Keratinocyte (primary cell): ENCODE measurements around the gene MAST1. TPM values are rescaled to one million over a fixed set of nuclear protein-coding genes. Genes with fewer than 3 reads are reported as not detected.

Source experiments
- DNase-seq: peaks from one replicate; pipeline ENCODE4 v3.0.0-alpha.2; 2011; ENCODE audit warnings: low read depth, missing footprints, low spot score
- FAIRE-seq: peaks from 2 replicates; lab custom pipeline; 2011; peaks lifted over from hg19 to GRCh38; lab: Jason Lieb, UNC
- H2AFZ ChIP-seq: 2 replicates; pipeline ENCODE4 v1.6.0; 2012; ENCODE audit warnings: low read length, control low read depth, inconsistent platforms; ENCODE audit not compliant: control insufficient read depth
- H3K27ac ChIP-seq: 2 replicates; pipeline ENCODE4 v1.5.1; 2011; ENCODE audit warnings: low read length; ENCODE audit not compliant: control insufficient read depth, insufficient read depth
- H3K27me3 ChIP-seq: 3 replicates; pipeline ENCODE4 v1.6.0; 2011; ENCODE audit warnings: low read length; ENCODE audit not compliant: control insufficient read depth, insufficient read depth; ENCODE audit errors: extremely low read depth
- H3K36me3 ChIP-seq, 2 experiments: 2 replicates in 1 of 2; 3 replicates in 1 of 2; pipeline ENCODE4 v1.5.1; 2011; ENCODE audit warnings: low read length in 2 of 2, mild to moderate bottlenecking in 1 of 2; ENCODE audit not compliant: control insufficient read depth in 2 of 2, insufficient read depth in 2 of 2; ENCODE audit errors: extremely low read depth in 1 of 2
- H3K4me1 ChIP-seq: 3 replicates; pipeline ENCODE4 v1.5.1; 2011; ENCODE audit warnings: low read length; ENCODE audit not compliant: control insufficient read depth, insufficient read depth; ENCODE audit errors: extremely low read depth
- H3K4me2 ChIP-seq: 3 replicates; pipeline ENCODE4 v1.6.0; 2011; ENCODE audit warnings: low read depth, low read length; ENCODE audit not compliant: control insufficient read depth, insufficient read depth; ENCODE audit errors: extremely low read depth
- H3K4me3 ChIP-seq, 3 experiments: fragments of 200-600 bp in 1 of 3; sonication (generic) in 1 of 3; 2 replicates in 2 of 3; 3 replicates in 1 of 3; pipeline ENCODE4 v1.5.1; 2011 to 2016; ENCODE audit warnings: low read length in 3 of 3, mild to moderate bottlenecking in 3 of 3, control low read depth in 2 of 3, inconsistent platforms in 1 of 3, low read depth in 1 of 3, mixed read lengths in 1 of 3, mixed run types in 1 of 3, moderate library complexity in 1 of 3; ENCODE audit not compliant: control insufficient read depth in 2 of 3, insufficient read depth in 2 of 3; ENCODE audit errors: extremely low read depth in 1 of 3
- H3K79me2 ChIP-seq: 2 replicates; pipeline ENCODE4 v1.6.0; 2012; ENCODE audit warnings: low read length; ENCODE audit not compliant: control insufficient read depth, insufficient read depth
- H3K9ac ChIP-seq: 3 replicates; pipeline ENCODE4 v1.6.0; 2011; ENCODE audit warnings: low read length; ENCODE audit not compliant: control insufficient read depth, insufficient read depth; ENCODE audit errors: extremely low read depth
- H3K9me1 ChIP-seq: 3 replicates; pipeline ENCODE4 v1.6.0; 2011; ENCODE audit warnings: low read length; ENCODE audit not compliant: control insufficient read depth, insufficient read depth; ENCODE audit errors: extremely low read depth
- H3K9me3 ChIP-seq: 2 replicates; pipeline ENCODE4 v1.5.1; 2012; ENCODE audit warnings: low read depth, low read length; ENCODE audit not compliant: control insufficient read depth
- H4K20me1 ChIP-seq: 3 replicates; pipeline ENCODE4 v1.6.0; 2011; ENCODE audit warnings: low read length; ENCODE audit not compliant: control insufficient read depth, insufficient read depth; ENCODE audit errors: extremely low read depth
- EZH2 ChIP-seq: IDR thresholded peaks from one replicate; pipeline ENCODE4 v1.6.1; 2012; ENCODE audit warnings: inconsistent platforms, mild to moderate bottlenecking, low read length, moderate library complexity
- dilution Hi-C: fragments of 300-500 bp; cut with MboI; formaldehyde crosslinking; loops from one replicate; pipeline ENCODE4 v1.7.0; 2020; ENCODE audit warnings: low sequenced_read_pairs; ENCODE audit not compliant: extremely low pct_ligation_motif_present
- polyA plus RNA-seq, 5 experiments: library from polyadenylated mRNA; depleted of rRNA in 3 of 5; stranded (reverse) in 3 of 5; stranded (forward) in 1 of 5; unstranded in 1 of 5; fragments of >200 nt; gene quantifications; 1 replicate in 1 of 5; 2 replicates in 3 of 5; 3 replicates in 1 of 5; pipeline versions ENCODE4 v1.2.1 to v1.2.3, GENCODE V29; 2011 to 2012; ENCODE audit warnings: missing spikeins in 2 of 5, low read depth in 1 of 5, low replicate concordance in 1 of 5
- TF ChIP-seq, protein P1 (sequence below), 3 experiments: IDR thresholded peaks in 1 of 3; conservative IDR thresholded peaks in 1 of 3; optimal IDR thresholded peaks in 1 of 3; 2 replicates in 2 of 3; 3 replicates in 1 of 3; pipeline versions ENCODE3 to v1.5.1; 2011; ENCODE audit warnings: low read length in 3 of 3, mild to moderate bottlenecking in 3 of 3, moderate library complexity in 2 of 3, control low read depth in 1 of 3, inconsistent platforms in 1 of 3; ENCODE audit not compliant: insufficient read depth in 2 of 3; ENCODE audit errors: extremely low read depth in 1 of 3

MAST1 gene
- polyA plus RNA-seq, 1 donor (not counting 4 experiments of a cell fraction or from before 2014, with no cell fraction given) = 0.13 TPM

DNA sequence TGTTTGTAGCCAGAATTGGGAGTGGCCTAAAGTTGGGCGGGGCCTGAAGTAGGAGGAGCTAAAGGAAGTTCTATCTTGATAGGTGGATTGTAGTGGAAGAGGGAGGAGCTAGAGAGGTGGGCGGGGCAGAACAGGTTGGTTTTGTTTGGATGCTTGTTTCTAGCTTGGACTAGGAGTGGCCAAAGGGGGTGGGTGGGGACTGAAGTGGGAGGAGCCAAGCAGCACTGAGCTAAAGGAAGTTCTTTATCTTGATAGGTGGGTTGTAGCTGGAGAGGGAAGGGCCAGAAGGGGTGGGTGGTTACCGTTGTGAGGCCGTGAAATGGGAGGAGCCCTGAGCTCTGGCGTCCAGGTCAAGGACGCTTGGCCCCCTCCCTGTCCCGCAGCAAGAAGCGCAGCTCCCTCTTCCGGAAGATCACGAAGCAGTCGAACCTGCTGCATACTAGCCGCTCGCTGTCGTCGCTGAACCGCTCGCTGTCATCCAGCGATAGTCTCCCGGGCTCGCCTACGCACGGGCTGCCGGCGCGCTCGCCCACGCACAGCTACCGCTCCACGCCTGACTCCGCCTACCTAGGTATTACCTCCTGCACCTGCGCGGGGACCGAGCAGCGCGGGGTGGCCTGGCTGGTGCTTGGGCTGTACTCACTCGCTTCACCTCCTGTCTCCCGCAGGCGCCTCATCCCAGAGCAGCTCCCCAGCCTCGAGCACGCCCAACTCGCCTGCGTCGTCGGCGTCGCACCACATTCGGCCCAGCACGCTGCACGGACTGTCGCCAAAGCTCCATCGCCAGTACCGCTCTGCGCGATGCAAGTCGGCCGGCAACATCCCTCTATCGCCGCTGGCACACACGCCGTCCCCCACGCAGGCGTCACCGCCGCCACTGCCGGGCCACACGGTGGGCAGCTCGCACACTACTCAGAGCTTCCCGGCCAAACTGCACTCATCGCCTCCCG is 34.9 kb downstream of the MAST1 start:
- peak overlapping the region; percentile 27 to 49 (median 37) for H3K4me3 ChIP-seq
- FAIRE-seq (no peak), DNase-seq (peak; percentile 66)
- H3K27ac ChIP-seq = no peak overlapping the region
- H3K36me3 ChIP-seq = peaks cover 0 to 1% of the 10 kb centered on the region in 2 experiments
- H4K20me1 ChIP-seq = no peaks in the 10 kb centered on the region
- no peaks in the 10 kb centered on the region for H3K9me3 ChIP-seq
- TF ChIP-seq, protein P1, sequence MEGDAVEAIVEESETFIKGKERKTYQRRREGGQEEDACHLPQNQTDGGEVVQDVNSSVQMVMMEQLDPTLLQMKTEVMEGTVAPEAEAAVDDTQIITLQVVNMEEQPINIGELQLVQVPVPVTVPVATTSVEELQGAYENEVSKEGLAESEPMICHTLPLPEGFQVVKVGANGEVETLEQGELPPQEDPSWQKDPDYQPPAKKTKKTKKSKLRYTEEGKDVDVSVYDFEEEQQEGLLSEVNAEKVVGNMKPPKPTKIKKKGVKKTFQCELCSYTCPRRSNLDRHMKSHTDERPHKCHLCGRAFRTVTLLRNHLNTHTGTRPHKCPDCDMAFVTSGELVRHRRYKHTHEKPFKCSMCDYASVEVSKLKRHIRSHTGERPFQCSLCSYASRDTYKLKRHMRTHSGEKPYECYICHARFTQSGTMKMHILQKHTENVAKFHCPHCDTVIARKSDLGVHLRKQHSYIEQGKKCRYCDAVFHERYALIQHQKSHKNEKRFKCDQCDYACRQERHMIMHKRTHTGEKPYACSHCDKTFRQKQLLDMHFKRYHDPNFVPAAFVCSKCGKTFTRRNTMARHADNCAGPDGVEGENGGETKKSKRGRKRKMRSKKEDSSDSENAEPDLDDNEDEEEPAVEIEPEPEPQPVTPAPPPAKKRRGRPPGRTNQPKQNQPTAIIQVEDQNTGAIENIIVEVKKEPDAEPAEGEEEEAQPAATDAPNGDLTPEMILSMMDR (optimal IDR thresholded peaks at IDR 0.05 in 1 of 3, IDR thresholded peaks at IDR 0.05 in 1 of 3, conservative IDR thresholded peaks at IDR 0.05 in 1 of 3; ENCODE audit: extremely low read depth in 1 of 3, insufficient read depth in 2 of 3, low read length in 3 of 3) = peak in 1 of 3 experiments; percentile 37
- TF ChIP-seq EZH2 = no peak
- H3K9me1 ChIP-seq = no peaks in the 10 kb centered on the region
- peak overlapping the region; percentile 83 for H3K4me2 ChIP-seq
- dilution Hi-C loops = no loop called here
- no peaks in the 10 kb centered on the region for H3K79me2 ChIP-seq
- H3K9ac ChIP-seq = no peak overlapping the region
- H3K4me1 ChIP-seq = peaks cover 9% of the 10 kb centered on the region
- H3K27me3 ChIP-seq = no peaks in the 10 kb centered on the region
- H2AFZ ChIP-seq = peak overlapping the region; percentile 88

DNA sequence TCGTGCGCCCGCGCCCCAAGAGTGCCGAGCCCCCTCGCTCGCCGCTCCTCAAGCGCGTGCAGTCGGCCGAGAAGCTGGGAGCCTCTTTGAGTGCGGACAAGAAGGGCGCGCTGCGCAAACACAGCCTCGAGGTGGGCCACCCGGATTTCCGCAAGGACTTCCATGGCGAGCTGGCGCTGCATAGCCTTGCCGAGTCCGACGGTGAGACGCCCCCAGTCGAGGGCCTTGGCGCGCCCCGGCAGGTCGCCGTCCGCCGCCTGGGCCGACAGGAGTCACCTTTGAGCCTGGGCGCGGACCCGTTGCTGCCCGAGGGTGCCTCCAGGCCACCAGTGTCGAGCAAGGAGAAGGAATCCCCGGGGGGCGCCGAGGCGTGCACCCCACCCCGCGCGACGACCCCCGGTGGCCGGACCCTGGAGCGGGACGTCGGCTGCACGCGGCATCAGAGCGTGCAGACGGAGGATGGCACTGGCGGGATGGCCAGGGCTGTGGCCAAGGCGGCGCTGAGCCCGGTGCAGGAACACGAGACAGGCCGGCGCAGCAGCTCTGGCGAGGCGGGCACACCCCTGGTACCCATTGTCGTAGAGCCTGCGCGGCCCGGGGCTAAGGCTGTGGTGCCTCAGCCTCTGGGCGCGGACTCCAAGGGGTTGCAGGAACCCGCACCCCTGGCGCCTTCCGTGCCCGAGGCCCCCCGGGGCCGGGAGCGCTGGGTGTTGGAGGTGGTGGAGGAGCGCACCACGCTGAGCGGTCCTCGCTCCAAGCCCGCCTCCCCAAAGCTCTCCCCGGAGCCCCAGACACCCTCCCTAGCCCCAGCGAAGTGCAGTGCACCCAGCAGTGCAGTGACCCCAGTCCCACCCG is 35.8 kb downstream of the MAST1 start:
- Histone ChIP-seq H4K20me1 (no peaks in the 10 kb centered on the region), H3K27ac (no peak overlapping the region), H3K9me1 (no peaks in the 10 kb centered on the region), H3K27me3 (no peaks in the 10 kb centered on the region), H3K4me1 (peaks cover 9% of the 10 kb centered on the region), H2AFZ (no peak overlapping the region), H3K4me3 (peak overlapping the region in 2 of 3 experiments; percentile 1 to 49), H3K79me2 (no peaks in the 10 kb centered on the region), H3K9ac (no peak overlapping the region), H3K9me3 (no peaks in the 10 kb centered on the region), H3K36me3 (peaks cover 4 to 5% of the 10 kb centered on the region in 2 experiments), H3K4me2 (peak overlapping the region; percentile 83)
- no peak for FAIRE-seq
- dilution Hi-C loops = no loop called here
- TF ChIP-seq, protein P1 (optimal IDR thresholded peaks at IDR 0.05 in 1 of 3, IDR thresholded peaks at IDR 0.05 in 1 of 3, conservative IDR thresholded peaks at IDR 0.05 in 1 of 3; ENCODE audit: extremely low read depth in 1 of 3, insufficient read depth in 2 of 3, low read length in 3 of 3) = no peak
- TF ChIP-seq EZH2 = no peak
- DNase-seq = no peak
